RWPE2 (cell line): Measurements from ENCODE around the gene CACNA1H.
A peak's percentile ranks its signal among the peaks of the same experiment; 100 is the strongest.
"Not testable (repeated sequence)": the region's sequence is repeated elsewhere in the genome, so short reads cannot be mapped to it uniquely, and the experiment has no call there.

Source experiments
- ATAC-seq: fragments of 200-7000 bp; cut with Tn5 transposase; 3 replicates; pipeline ENCODE4 v1.9.1; 2021; ENCODE audit warnings: low read depth
- DNase-seq: peaks from one replicate; pipeline ENCODE4 v3.0.0-alpha.2; 2020; ENCODE audit warnings: low spot score
- H3K27ac ChIP-seq: fragments of 450-650 bp; 2 replicates; pipeline ENCODE4 v1.5.1; 2017; ENCODE audit warnings: mild to moderate bottlenecking; ENCODE audit not compliant: poor library complexity, severe bottlenecking
- H3K27me3 ChIP-seq: fragments of 250-450 bp; sonication (Bioruptor Pico); 2 replicates; pipeline ENCODE4 v1.5.1; 2021; ENCODE audit warnings: mild to moderate bottlenecking, moderate library complexity; ENCODE audit not compliant: insufficient read depth, poor library complexity, severe bottlenecking
- H3K36me3 ChIP-seq: fragments of 250-450 bp; sonication (Bioruptor Pico); 2 replicates; pipeline ENCODE4 v1.5.1; 2020; ENCODE audit warnings: low read depth, mild to moderate bottlenecking, moderate library complexity
- H3K4me1 ChIP-seq: fragments of 250-450 bp; sonication (Bioruptor Pico); 2 replicates; pipeline ENCODE4 v1.5.1; 2021; ENCODE audit warnings: mild to moderate bottlenecking, moderate library complexity; ENCODE audit not compliant: insufficient read depth, poor library complexity, severe bottlenecking
- H3K4me3 ChIP-seq: fragments of 250-450 bp; sonication (Bioruptor Pico); 2 replicates; pipeline ENCODE4 v1.5.1; 2021; ENCODE audit warnings: mild to moderate bottlenecking, moderate library complexity; ENCODE audit not compliant: severe bottlenecking
- H3K9me3 ChIP-seq: fragments of 250-450 bp; sonication (Bioruptor Pico); 2 replicates; pipeline ENCODE4 v1.5.1; 2021; ENCODE audit warnings: mild to moderate bottlenecking, moderate library complexity; ENCODE audit not compliant: severe bottlenecking
- TF ChIP-seq, protein P1 (sequence below): fragments of 450-650 bp; IDR thresholded peaks from one replicate; pipeline ENCODE4 v1.5.1; 2017; ENCODE audit warnings: mild to moderate bottlenecking, moderate library complexity; ENCODE audit not compliant: poor library complexity, severe bottlenecking

Gene CACNA1H

DNA sequence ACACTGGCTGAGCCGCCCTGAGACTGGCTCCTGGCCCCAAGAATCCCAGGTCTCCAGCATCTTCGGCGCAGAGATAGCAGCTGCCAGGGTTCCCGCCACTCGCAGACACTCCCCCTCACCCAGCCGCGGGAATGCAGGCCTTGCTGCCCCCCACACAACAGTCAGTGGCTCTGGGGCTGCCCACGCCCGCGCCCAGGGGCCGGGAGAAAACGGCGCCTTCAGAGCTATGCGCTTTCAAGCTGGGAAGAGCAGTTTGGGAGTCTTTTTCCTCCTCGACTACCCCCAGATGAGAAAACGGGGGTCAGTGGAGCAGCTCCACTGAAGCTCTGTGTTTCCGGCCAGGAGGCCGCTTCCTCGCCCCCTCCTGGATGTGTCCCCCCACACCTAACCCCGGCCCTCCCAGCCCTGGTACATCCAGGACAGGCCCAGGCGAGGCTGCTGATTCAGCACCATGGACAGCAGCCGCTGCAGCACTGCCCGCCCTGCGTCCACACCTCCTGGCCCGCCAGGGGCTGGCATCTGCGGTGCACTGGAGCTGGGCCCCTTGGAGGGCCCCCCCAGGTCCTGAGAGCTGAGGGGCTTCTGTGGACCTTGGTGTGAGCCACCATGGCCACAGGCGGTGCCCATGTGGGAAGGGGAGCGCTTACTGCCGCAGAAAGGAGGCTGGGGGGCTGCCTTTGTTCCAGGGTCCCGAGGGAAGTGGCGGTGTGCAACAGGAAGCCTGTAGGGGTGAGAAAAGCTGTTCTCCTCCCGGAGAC is 35.7 kb downstream of the CACNA1H start:
- Histone ChIP-seq H3K4me3 (no peak overlapping the region), H3K36me3 (no peaks in the 10 kb centered on the region), H3K9me3 (no peaks in the 10 kb centered on the region), H3K27ac (no peak overlapping the region), H3K4me1 (no peaks in the 10 kb centered on the region), H3K27me3 (peaks cover 3% of the 10 kb centered on the region)
- no peak for DNase-seq
- peak; percentile 76 for ATAC-seq
- TF ChIP-seq, protein P1, sequence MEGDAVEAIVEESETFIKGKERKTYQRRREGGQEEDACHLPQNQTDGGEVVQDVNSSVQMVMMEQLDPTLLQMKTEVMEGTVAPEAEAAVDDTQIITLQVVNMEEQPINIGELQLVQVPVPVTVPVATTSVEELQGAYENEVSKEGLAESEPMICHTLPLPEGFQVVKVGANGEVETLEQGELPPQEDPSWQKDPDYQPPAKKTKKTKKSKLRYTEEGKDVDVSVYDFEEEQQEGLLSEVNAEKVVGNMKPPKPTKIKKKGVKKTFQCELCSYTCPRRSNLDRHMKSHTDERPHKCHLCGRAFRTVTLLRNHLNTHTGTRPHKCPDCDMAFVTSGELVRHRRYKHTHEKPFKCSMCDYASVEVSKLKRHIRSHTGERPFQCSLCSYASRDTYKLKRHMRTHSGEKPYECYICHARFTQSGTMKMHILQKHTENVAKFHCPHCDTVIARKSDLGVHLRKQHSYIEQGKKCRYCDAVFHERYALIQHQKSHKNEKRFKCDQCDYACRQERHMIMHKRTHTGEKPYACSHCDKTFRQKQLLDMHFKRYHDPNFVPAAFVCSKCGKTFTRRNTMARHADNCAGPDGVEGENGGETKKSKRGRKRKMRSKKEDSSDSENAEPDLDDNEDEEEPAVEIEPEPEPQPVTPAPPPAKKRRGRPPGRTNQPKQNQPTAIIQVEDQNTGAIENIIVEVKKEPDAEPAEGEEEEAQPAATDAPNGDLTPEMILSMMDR: no peak

DNA sequence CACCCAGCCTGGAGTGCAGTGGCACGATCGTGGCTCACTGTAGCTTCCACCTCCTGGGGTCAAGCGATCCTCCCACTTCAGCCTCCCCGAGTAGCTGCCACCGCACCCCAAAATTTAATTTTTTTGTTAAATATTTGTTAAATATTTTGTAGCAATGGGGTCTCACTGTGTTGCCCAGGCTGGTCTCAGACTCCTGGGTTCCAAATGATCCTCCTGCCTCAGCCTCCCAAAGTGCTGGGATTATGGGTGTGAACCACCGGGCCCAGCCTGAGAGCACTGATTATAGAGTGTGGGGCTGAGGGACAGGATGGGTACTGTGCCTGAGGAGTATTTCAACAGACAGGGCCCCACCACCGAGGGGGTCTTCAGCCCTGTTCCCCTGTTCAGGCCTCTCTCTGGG is 36.5 kb downstream of the CACNA1H start:
- peaks cover 3% of the 10 kb centered on the region for H3K27me3 ChIP-seq
- H3K9me3 ChIP-seq: no peaks in the 10 kb centered on the region
- DNase-seq (no peak), ATAC-seq (no peak)
- H3K36me3 ChIP-seq: no peaks in the 10 kb centered on the region
- TF ChIP-seq, protein P1: no peak
- H3K27ac ChIP-seq: no peak overlapping the region
- H3K4me1 ChIP-seq: no peaks in the 10 kb centered on the region
- H3K4me3 ChIP-seq: no peak overlapping the region

DNA sequence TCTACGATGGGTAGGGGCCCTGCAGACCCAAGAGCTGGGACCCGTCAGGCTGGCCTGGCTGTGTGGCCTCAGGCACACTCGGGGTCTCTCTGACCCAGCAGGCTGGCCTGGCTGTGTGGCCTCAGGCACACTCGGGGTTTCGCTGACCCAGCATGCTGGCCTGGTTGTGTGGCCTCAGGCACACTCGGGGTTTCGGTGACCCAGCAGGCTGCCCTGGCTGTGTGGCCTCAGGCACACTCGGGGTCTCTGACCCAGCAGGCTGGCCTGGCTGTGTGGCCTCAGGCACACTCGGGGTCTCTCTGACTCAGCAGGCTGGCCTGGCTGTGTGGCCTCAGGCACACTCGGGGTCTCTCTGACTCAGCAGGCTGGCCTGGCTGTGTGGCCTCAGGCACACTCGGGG is 37.9 kb downstream of the CACNA1H start:
- H3K36me3 ChIP-seq, H3K4me1 ChIP-seq, ATAC-seq, H3K9me3 ChIP-seq, DNase-seq, H3K27ac ChIP-seq, H3K4me3 ChIP-seq, H3K27me3 ChIP-seq: not testable (repeated sequence)

DNA sequence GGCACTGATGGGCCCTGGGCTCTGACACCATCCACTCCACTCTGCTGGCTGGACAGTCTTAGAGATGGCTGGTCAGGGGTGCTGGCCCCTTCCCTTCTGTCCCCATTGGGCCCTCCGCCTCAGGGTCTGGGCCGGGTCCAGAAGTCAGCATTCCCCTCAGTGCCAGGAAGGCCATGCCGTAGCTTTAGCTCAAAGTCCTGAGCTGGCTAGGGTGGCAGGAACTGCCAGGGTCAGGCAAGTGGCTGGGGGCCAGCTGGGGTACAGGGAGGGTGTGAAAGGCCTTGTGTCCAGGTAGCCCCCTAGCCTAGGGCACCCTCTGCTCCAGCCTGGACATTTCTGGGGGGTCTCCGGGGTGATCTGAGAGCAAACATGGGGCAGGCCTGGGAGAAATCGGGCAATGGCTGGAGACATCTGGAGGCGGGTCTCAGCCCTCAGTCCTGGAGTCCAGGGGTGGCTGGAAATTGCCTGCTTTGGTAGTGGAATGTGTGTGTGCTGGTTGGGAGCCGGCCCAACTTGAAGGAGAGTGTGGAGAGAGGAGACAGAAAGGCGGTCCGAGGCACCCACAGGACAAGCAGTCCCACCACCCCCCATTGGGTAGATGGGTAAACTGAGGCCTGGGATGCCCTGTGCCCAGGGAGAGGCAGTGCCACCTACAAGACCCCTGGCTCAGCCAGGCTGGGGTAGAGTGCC is 39.6 kb downstream of the CACNA1H start:
- Histone ChIP-seq H3K4me1 (no peaks in the 10 kb centered on the region), H3K4me3 (no peak overlapping the region), H3K27ac (no peak overlapping the region), H3K27me3 (peaks cover 3% of the 10 kb centered on the region), H3K9me3 (no peaks in the 10 kb centered on the region), H3K36me3 (no peaks in the 10 kb centered on the region)
- 0 out of 3 replicates have a peak, but pooled peaks have one; percentile 24 for ATAC-seq
- TF ChIP-seq, protein P1: no peak
- no peak for DNase-seq

DNA sequence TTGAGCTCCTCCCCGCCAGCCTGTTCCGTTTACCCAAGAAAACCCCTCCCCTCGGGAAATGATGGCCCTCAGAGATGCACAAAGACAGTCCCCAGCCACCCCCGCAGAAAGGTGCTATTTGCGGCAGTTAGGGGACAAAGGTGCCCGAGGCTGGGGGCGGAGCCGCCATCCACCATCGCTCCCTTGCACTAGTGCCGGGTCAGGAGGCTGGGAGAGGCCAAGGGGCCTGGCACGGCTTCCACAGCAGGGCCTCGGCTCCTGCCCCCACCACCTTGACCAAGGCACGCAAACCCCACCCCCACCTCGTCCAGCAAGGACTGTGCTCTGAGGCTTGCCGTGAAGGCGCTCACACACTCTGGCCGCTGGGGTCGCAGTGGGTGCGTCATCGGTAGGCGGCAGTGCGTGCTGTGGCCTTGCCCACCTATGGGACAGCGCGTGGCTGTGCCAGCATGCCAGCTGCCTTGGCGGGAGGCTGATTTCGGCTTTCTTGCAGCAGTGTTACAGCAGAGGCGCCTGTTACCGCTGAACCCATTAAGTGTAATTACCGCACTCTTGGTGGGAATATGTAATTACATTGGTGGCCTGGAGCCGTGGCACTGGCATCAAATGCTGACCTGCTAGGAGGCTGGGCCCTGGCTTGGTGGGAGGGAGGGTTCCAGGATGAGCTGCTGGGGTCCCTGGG is 40.4 kb downstream of the CACNA1H start:
- H3K27ac ChIP-seq: no peak overlapping the region
- H3K4me1 ChIP-seq: no peaks in the 10 kb centered on the region
- ATAC-seq (no peak), DNase-seq (no peak)
- peaks cover 2% of the 10 kb centered on the region for H3K27me3 ChIP-seq
- no peaks in the 10 kb centered on the region for H3K9me3 ChIP-seq
- H3K36me3 ChIP-seq: no peaks in the 10 kb centered on the region
- H3K4me3 ChIP-seq: no peak overlapping the region
- TF ChIP-seq, protein P1: no peak
